Hepatocyte (in vitro differentiated cells): ENCODE results near the gene CIDEC. TPM values are rescaled to one million over a fixed set of nuclear protein-coding genes. Genes with fewer than 3 reads are reported as not detected.

Source experiments
- DNase-seq: peaks from one replicate; pipeline ENCODE4 v3.0.0-alpha.2; 2016; ENCODE audit warnings: low spot score
- H2AFZ ChIP-seq: fragments of 200-600 bp; sonication (generic); 2 replicates; pipeline ENCODE4 v1.6.0; 2016; ENCODE audit warnings: antibody characterized with exemption, mild to moderate bottlenecking
- H3K27ac ChIP-seq: fragments of 200-600 bp; sonication (generic); 2 replicates; pipeline ENCODE4 v1.5.1; 2016; ENCODE audit warnings: mild to moderate bottlenecking
- H3K27me3 ChIP-seq: fragments of 200-600 bp; sonication (generic); 2 replicates; pipeline ENCODE4 v1.6.1; 2016
- H3K36me3 ChIP-seq: fragments of 200-600 bp; sonication (generic); replicated peaks from 2 replicates; pipeline ENCODE4 v1.5.1; 2016; ENCODE audit warnings: low read depth; ENCODE audit not compliant: insufficient read depth
- H3K4me1 ChIP-seq: fragments of 200-600 bp; sonication (generic); 2 replicates; pipeline ENCODE4 v1.5.1; 2016; ENCODE audit warnings: mild to moderate bottlenecking, moderate library complexity; ENCODE audit not compliant: insufficient read depth
- H3K4me2 ChIP-seq: fragments of 200-600 bp; sonication (generic); 2 replicates; pipeline ENCODE4 v1.6.0; 2016
- H3K4me3 ChIP-seq: fragments of 200-600 bp; sonication (generic); 2 replicates; pipeline ENCODE4 v1.5.1; 2016; ENCODE audit warnings: mild to moderate bottlenecking
- H3K79me2 ChIP-seq: fragments of 200-600 bp; sonication (generic); 2 replicates; pipeline ENCODE4 v1.6.0; 2017; ENCODE audit warnings: mild to moderate bottlenecking
- H3K9me2 ChIP-seq: fragments of 200-600 bp; sonication (generic); replicated peaks from 2 replicates; pipeline ENCODE4 v1.6.0; 2017; ENCODE audit warnings: mild to moderate bottlenecking; ENCODE audit not compliant: insufficient read depth
- H3K9me3 ChIP-seq: fragments of 200-600 bp; sonication (generic); 2 replicates; pipeline ENCODE4 v1.5.1; 2016; ENCODE audit warnings: low read depth, mild to moderate bottlenecking
- H4K20me1 ChIP-seq: fragments of 200-600 bp; sonication (generic); 2 replicates; pipeline ENCODE4 v1.6.0; 2016; ENCODE audit warnings: mild to moderate bottlenecking; ENCODE audit not compliant: insufficient read depth, poor library complexity, severe bottlenecking
- EZH2 ChIP-seq: fragments of 200-600 bp; sonication (generic); IDR thresholded peaks from 2 replicates; pipeline ENCODE4 v1.6.1; 2016; ENCODE audit warnings: antibody characterized with exemption, mild to moderate bottlenecking, borderline replicate concordance
- EZH2phosphoT487 ChIP-seq: fragments of 200-600 bp; sonication (generic); IDR thresholded peaks from one replicate; pipeline ENCODE4 v1.6.1; 2018; ENCODE audit warnings: antibody characterized with exemption, mild to moderate bottlenecking, low read depth, moderate library complexity; ENCODE audit not compliant: unreplicated experiment, severe bottlenecking
- WGBS: methylation state at CpG from one replicate; pipeline ENCODE4 v1.1.6; 2016; ENCODE audit warnings: low lambda C conversion rate; ENCODE audit errors: missing lambda C conversion rate; 5-methylcytosine and 5-hydroxymethylcytosine counted together
- polyA plus RNA-seq: library from polyadenylated mRNA; unstranded; fragments of >200 nt; fragmentation: Nextera tagmentation; extraction: Ambion mirVana; gene quantifications from 2 replicates; pipeline ENCODE4 v1.2.1, GENCODE V29; 2016
- total RNA-seq: library from RNA; depleted of rRNA; stranded (reverse); fragments of >200 nt; gene quantifications from 2 replicates; pipeline ENCODE4 v1.2.3, GENCODE V29; 2014
- TF ChIP-seq, protein P1 (sequence below): fragments of 200-600 bp; sonication (generic); IDR thresholded peaks from 2 replicates; pipeline ENCODE4 v1.5.1; 2016; ENCODE audit warnings: antibody characterized with exemption, mild to moderate bottlenecking; ENCODE audit not compliant: poor library complexity

The CIDEC gene
- total and polyA plus RNA-seq, 2 experiments from 2014 or later, result 16.6 to 37.3 TPM

DNA sequence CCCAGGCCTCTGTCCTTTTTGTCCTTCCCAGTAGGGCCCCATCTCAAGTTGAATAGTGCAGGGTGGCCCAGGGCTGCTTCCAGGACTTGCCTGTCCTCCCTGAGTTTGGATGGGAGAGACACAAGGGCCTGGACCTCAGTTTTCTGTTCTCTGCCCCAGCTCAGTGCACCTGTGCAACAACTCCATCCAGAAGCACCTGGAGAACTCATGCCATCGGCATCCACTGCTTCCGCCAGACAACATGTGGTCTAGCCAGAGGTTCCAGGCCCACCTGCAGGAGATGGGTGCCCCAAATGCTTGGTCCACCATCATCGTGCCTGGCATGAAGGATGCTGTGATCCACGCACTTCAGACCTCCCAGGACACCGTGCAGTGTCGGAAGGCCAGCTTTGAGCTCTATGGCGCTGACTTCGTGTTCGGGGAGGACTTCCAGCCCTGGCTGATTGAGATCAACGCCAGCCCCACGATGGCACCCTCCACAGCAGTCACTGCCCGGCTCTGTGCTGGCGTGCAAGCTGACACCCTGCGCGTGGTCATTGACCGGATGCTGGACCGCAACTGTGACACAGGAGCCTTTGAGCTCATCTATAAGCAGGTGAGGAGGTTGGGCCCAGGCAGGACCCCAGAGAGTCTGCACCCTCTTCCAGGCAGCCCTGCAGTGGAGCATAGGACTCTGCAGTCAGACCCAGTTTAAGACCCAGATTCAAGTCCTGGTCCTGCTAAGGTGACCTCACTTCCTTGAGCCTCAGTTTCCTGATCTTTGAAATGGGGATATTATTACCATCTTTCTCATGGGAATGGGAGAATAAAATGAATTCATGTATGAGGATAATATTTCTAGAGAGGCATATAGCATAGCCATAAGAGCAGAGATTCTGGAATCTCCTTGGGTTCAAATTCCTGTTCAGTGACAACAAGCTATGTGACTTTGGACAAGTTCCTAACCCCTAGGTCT lies 51.0 kb downstream of the CIDEC start:
- no peak overlapping the region for H3K4me2 ChIP-seq
- DNase-seq, result no peak
- H3K36me3 ChIP-seq, result no peaks in the 10 kb centered on the region
- H3K9me2 ChIP-seq, result no peaks in the 10 kb centered on the region
- no peak overlapping the region for H3K27ac ChIP-seq
- no peaks in the 10 kb centered on the region for H3K79me2 ChIP-seq
- TF ChIP-seq, protein P1, sequence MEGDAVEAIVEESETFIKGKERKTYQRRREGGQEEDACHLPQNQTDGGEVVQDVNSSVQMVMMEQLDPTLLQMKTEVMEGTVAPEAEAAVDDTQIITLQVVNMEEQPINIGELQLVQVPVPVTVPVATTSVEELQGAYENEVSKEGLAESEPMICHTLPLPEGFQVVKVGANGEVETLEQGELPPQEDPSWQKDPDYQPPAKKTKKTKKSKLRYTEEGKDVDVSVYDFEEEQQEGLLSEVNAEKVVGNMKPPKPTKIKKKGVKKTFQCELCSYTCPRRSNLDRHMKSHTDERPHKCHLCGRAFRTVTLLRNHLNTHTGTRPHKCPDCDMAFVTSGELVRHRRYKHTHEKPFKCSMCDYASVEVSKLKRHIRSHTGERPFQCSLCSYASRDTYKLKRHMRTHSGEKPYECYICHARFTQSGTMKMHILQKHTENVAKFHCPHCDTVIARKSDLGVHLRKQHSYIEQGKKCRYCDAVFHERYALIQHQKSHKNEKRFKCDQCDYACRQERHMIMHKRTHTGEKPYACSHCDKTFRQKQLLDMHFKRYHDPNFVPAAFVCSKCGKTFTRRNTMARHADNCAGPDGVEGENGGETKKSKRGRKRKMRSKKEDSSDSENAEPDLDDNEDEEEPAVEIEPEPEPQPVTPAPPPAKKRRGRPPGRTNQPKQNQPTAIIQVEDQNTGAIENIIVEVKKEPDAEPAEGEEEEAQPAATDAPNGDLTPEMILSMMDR, result no peak
- TF ChIP-seq EZH2, result no peak
- no peak for TF ChIP-seq EZH2phosphoT487
- 96% methylated on average over 14 of the region's 17 CpGs for WGBS
- H3K27me3 ChIP-seq, result no peaks in the 10 kb centered on the region
- no peaks in the 10 kb centered on the region for H3K9me3 ChIP-seq
- no peak overlapping the region for H3K4me3 ChIP-seq
- no peaks in the 10 kb centered on the region for H4K20me1 ChIP-seq
- H3K4me1 ChIP-seq, result no peaks in the 10 kb centered on the region
- no peak overlapping the region for H2AFZ ChIP-seq

DNA sequence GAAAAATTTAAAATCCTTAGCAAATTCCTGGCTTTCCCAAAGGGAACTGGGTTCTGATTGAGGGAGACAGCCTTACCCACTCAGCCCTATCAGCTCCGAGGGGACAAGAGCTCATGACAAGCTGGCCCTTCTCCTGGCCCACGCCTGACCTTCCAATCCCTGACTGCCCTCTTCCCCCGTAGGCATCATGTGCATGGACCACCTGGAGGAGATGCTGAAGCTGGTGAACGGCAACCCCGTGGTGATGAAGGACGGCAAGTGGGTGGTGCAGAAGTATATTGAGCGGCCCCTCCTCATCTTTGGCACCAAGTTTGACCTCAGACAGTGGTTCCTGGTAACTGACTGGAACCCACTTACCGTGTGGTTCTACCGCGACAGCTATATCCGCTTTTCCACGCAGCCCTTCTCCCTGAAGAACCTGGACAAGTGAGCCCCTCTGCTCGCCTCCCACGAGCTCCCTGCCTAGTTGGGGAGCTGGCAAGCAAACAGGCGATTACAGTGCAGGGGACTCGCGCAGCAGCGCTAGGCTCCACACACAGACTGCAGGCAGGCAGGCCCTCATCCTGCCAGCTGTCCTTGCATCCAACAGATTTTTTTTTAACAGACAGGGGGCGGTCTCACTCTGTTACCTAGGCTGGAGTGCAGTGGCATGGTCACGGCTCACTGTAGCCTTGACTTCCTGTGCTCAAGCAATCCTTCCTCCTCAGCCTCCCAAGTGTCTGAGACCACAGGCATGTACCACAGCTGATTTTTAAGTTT lies 53.1 kb downstream of the CIDEC start:
- Histone ChIP-seq H3K79me2 (no peaks in the 10 kb centered on the region), H2AFZ (no peak overlapping the region), H3K4me2 (no peak overlapping the region), H3K27me3 (no peaks in the 10 kb centered on the region), H3K9me2 (no peaks in the 10 kb centered on the region), H3K27ac (no peak overlapping the region), H3K9me3 (no peaks in the 10 kb centered on the region), H3K4me3 (no peak overlapping the region), H4K20me1 (no peaks in the 10 kb centered on the region), H3K4me1 (no peaks in the 10 kb centered on the region), H3K36me3 (no peaks in the 10 kb centered on the region)
- no peak for DNase-seq
- 83% methylated on average over 20 of the region's 20 CpGs for WGBS
- TF ChIP-seq, protein P1, result peak; percentile 29
- no peak for TF ChIP-seq EZH2

DNA sequence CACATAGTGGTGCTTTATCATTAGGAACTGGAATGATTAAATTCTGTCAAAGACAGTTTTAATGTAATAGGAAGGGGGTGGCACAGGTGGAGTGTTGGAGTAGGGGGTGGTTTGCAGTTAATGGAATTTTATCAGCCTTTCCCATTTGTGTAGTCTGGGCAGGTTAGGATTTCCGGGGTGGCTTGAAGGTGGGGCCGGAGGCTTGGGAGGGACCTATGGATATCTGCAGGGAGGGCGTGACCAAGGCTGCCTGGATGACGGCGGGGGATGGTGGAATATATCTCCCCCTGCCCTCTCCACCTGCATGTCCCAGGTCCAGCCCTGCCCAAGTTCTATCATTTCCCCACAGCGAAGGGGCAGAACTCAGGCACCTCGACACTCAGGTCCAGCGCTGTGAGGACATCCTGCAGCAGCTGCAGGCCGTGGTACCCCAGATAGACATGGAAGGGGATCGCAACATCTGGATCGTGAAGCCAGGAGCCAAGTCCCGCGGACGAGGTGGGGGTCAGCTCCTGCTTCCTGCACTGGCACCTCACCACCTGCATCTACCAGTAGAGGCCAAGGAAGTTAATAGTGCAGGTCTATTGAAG lies 54.5 kb downstream of the CIDEC start:
- TF ChIP-seq EZH2, result no peak
- TF ChIP-seq, protein P1, result no peak
- TF ChIP-seq EZH2phosphoT487, result no peak
- no peak for DNase-seq

More for the DNA sequence above, 54.5 kb downstream of the CIDEC start:
- 84% methylated on average over 14 of the region's 14 CpGs for WGBS
- no peak overlapping the region for H3K4me3 ChIP-seq
- H3K9me2 ChIP-seq, result no peaks in the 10 kb centered on the region
- no peak overlapping the region for H3K4me2 ChIP-seq
- H3K79me2 ChIP-seq, result no peaks in the 10 kb centered on the region
- no peak overlapping the region for H2AFZ ChIP-seq
- H3K9me3 ChIP-seq, result no peaks in the 10 kb centered on the region
- H3K27ac ChIP-seq, result no peak overlapping the region
- H4K20me1 ChIP-seq, result no peaks in the 10 kb centered on the region
- no peaks in the 10 kb centered on the region for H3K27me3 ChIP-seq
- H3K36me3 ChIP-seq, result no peaks in the 10 kb centered on the region
- H3K4me1 ChIP-seq, result no peaks in the 10 kb centered on the region
